C4-2B (cell line): ENCODE measurements around the gene MED19.

Experiments used
- ZFX ChIP-seq: fragments of 450-650 bp; IDR thresholded peaks from 2 replicates; pipeline ENCODE4 v1.6.1; 2017
- TF ChIP-seq, protein P1 (sequence below): fragments of 450-650 bp; conservative IDR thresholded peaks from 2 replicates; pipeline ENCODE4 v1.5.1; 2017; ENCODE audit warnings: mild to moderate bottlenecking

DNA sequence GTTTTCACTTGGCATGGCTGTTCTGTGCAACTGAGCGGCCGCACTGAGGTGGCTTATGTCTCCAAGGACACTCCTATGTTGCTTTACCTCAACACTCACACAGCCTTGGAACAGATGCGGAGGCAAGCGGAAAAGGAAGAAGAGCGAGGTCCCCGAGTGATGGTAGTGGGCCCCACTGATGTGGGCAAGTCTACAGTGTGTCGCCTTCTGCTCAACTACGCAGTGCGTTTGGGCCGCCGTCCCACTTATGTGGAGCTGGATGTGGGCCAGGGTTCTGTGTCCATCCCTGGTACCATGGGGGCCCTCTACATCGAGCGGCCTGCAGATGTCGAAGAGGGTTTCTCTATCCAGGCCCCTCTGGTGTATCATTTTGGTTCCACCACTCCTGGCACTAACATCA lies 52.3 kb downstream of the MED19 start:
- TF ChIP-seq, protein P1, sequence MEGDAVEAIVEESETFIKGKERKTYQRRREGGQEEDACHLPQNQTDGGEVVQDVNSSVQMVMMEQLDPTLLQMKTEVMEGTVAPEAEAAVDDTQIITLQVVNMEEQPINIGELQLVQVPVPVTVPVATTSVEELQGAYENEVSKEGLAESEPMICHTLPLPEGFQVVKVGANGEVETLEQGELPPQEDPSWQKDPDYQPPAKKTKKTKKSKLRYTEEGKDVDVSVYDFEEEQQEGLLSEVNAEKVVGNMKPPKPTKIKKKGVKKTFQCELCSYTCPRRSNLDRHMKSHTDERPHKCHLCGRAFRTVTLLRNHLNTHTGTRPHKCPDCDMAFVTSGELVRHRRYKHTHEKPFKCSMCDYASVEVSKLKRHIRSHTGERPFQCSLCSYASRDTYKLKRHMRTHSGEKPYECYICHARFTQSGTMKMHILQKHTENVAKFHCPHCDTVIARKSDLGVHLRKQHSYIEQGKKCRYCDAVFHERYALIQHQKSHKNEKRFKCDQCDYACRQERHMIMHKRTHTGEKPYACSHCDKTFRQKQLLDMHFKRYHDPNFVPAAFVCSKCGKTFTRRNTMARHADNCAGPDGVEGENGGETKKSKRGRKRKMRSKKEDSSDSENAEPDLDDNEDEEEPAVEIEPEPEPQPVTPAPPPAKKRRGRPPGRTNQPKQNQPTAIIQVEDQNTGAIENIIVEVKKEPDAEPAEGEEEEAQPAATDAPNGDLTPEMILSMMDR, result no peak
- TF ChIP-seq ZFX, result no peak
